ENCODE data around the gene GCLM.

GRCh38 chr1:93845538-93846205 is 63.6 kb downstream of the GCLM start:
- TF ChIP-seq CTCF (IDR thresholded peaks at IDR 0.05) (no peak), POLR2A (IDR thresholded peaks at IDR 0.05) (no peak), EP300 (IDR thresholded peaks at IDR 0.05) (no peak), POLR2AphosphoS5 (IDR thresholded peaks at IDR 0.05) (no peak)

Data from gastroesophageal sphincter (tissue), 3 donors.